Keratinocyte (primary cell): ENCODE measurements around the gene PARD3B.

Experiments used
- EZH2 ChIP-seq: IDR thresholded peaks from one replicate; pipeline ENCODE4 v1.6.1; 2012; ENCODE audit warnings: inconsistent platforms, mild to moderate bottlenecking, low read length, moderate library complexity
- TF ChIP-seq, protein P1 (sequence below), 3 experiments: IDR thresholded peaks in 1 of 3; conservative IDR thresholded peaks in 1 of 3; optimal IDR thresholded peaks in 1 of 3; 2 replicates in 2 of 3; 3 replicates in 1 of 3; pipeline versions ENCODE3 to v1.5.1; 2011; ENCODE audit warnings: low read length in 3 of 3, mild to moderate bottlenecking in 3 of 3, moderate library complexity in 2 of 3, control low read depth in 1 of 3, inconsistent platforms in 1 of 3; ENCODE audit not compliant: insufficient read depth in 2 of 3; ENCODE audit errors: extremely low read depth in 1 of 3

DNA sequence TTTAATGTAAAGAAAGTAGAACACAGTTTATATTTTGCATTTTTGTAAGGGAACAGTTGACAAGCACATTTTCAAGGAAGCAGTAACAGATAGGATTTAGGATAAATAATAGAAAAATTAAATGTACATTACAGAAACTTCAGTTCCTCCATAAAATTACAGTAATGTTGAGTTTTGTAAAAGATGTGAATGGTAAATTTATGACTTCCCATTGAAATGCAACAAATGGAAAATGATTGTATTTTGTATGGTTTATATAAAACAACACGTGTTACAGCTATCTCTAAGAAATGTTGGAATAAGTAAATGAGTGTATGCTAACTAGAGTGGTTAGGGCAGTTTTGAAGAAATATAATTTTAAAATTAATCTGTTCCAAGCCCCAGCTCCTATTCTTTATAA, 227.3 kb downstream of the PARD3B start:
- TF ChIP-seq, protein P1, sequence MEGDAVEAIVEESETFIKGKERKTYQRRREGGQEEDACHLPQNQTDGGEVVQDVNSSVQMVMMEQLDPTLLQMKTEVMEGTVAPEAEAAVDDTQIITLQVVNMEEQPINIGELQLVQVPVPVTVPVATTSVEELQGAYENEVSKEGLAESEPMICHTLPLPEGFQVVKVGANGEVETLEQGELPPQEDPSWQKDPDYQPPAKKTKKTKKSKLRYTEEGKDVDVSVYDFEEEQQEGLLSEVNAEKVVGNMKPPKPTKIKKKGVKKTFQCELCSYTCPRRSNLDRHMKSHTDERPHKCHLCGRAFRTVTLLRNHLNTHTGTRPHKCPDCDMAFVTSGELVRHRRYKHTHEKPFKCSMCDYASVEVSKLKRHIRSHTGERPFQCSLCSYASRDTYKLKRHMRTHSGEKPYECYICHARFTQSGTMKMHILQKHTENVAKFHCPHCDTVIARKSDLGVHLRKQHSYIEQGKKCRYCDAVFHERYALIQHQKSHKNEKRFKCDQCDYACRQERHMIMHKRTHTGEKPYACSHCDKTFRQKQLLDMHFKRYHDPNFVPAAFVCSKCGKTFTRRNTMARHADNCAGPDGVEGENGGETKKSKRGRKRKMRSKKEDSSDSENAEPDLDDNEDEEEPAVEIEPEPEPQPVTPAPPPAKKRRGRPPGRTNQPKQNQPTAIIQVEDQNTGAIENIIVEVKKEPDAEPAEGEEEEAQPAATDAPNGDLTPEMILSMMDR (optimal IDR thresholded peaks at IDR 0.05 in 1 of 3, IDR thresholded peaks at IDR 0.05 in 1 of 3, conservative IDR thresholded peaks at IDR 0.05 in 1 of 3; ENCODE audit: extremely low read depth in 1 of 3, insufficient read depth in 2 of 3, low read length in 3 of 3) = no peak
- no peak for TF ChIP-seq EZH2
